GM21390 (cell line): ENCODE results near the gene GRAMD4.
"Not testable (repeated sequence)": the region's sequence is repeated elsewhere in the genome, so short reads cannot be mapped to it uniquely, and the experiment has no call there.

ENCODE experiments used
- ATAC-seq: cut with Tn5 transposase; IDR thresholded peaks from one replicate; pipeline ENCODE4 v1.9.1; 2021; ENCODE audit not compliant: unreplicated experiment

Gene GRAMD4

DNA sequence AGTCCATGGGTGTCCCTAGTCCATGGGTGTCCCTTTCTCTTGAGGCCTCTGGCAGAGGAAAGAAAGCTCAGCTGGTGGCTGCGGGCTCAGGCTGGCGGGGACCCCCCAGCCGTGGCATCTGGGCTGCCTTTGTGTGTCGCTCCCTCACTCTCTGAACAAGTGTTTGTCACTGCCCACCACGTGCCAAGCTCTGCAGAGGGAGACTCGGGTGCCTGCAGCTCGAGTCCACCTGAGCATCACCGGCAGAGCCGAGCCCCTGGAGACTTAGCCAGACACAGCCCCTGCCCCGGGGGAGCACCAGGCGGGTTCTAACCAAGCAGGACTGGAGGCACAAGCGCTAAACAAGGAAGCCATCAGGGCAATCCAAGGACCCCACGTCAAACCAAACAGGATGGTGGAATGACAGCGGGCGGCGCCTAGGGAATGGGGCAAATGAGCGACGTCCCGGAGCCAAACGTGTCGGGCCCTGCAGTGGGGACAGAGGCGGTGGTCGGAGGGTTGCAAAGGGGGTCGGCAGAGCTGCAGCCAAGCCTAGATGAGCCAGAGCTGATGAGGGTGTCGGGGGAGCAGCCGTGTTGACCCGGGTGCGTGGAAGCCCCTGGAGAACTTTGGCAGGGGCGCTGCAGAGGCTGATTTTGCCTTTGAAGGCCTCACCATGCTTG lies 2.1 kb upstream of the GRAMD4 start:
- ATAC-seq, result no peak

DNA sequence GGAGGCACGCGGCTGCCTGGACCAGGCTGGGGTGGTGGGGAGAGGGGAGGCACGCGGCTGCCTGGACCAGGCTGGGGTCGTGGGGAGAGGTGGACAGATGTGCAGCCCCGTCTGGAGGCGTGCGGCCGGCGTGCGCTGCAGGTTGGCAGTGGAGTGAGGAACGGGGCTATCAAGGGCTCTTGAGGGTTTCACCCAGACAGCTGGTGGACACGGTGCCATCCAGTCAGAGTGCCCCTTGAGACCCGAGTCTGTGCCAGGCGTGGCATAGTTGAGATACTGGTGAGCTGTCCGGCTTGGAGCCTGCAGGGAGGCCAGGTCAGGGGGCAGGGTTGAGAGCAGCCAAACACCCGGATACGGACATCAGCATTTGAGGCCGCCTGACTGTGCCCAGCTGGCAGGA lies 1.5 kb upstream of the GRAMD4 start:
- ATAC-seq, result no peak

GRCh38 chr22:46619240-46619829 lies 851 bp upstream of the GRAMD4 start:
- no peak for ATAC-seq

GRCh38 chr22:46620588-46621242 lies 529 bp downstream of the GRAMD4 start:
- ATAC-seq, result no peak

DNA sequence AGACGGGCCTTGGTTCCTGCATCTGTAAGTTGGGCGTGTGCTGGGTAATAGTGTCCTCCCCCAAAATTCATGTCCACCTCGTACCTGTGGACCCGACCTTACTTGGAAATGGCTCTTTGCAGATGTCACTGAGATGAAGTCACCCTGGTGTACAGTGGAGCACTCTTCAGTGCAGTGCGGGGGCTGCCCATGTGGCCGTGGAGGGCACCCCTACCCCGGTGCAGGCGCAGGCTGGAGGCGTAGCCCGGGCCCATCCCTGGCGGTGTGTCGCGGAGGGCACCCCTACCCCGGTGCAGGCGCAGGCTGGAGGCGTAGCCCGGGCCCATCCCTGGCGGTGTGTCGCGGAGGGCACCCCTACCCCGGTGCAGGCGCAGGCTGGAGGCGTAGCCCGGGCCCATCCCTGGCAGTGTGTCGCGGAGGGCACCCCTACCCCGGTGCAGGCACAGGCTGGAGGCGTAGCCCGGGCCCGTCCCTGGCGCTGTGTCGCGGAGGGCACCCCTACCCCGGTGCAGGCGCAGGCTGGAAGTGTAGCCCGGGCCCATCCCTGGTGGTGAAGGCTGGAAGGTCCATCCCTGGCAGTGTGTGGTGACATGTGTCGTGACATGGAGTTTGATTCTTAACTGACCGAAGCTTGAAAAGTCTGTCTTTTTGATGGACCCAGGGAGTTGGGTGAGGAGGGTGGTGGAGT lies 1.2 kb downstream of the GRAMD4 start:
- ATAC-seq, result not testable (repeated sequence)

GRCh38 chr22:46622081-46622521 lies 1.9 kb downstream of the GRAMD4 start:
- ATAC-seq, result no peak

- no peak for ATAC-seq
Observed at GRCh38 chr22:46625113-46625842, 5.1 kb downstream of the GRAMD4 start.

GRCh38 chr22:46625843-46626349 lies 5.7 kb downstream of the GRAMD4 start:
- ATAC-seq, result no peak

GRCh38 chr22:46626356-46626755 lies 6.2 kb downstream of the GRAMD4 start:
- no peak for ATAC-seq

DNA sequence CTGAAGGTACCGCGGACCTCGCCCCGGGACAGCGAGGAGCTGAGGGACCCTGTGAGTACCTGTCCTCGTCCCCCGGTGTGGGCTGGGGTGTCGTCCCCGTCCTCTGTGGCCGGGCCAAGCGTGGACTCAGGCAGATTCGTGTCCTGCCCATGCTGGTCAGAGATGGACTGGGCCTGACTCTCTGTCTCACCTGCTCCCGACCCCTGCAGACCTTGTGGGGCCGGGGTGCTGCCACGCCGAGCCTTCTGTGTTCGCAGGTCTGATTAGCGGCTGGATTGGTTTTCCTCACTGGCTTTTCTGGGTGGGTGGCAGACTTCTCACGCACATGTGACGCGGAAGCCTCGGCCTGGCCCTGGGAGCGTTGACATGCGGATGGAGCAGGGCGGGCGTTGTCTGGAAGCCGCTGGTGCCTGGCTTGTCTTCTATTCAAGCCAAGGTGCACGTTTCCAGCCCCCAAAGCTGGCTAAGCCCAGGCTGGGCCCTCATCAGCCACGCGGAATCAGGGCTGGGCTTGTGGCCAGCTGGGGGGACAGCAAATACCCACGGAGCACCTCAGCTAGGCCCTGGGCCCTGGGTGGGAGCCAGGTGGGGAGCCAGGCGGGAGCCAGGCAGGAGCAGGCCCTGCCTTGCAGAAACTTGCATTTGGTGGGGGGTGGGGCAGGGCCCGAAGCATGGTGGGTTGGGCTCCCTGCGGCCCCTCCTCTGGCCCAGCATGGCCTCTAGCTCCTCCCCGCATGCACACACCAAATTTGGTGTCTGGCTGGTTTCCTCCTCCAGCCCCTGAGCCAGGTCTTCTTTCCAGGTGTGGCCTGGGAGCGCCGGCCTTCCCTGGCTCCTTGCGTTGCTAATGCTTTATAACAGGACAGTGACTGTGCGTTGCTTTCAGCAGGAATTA lies 7.0 kb downstream of the GRAMD4 start:
- ATAC-seq, result no peak

DNA sequence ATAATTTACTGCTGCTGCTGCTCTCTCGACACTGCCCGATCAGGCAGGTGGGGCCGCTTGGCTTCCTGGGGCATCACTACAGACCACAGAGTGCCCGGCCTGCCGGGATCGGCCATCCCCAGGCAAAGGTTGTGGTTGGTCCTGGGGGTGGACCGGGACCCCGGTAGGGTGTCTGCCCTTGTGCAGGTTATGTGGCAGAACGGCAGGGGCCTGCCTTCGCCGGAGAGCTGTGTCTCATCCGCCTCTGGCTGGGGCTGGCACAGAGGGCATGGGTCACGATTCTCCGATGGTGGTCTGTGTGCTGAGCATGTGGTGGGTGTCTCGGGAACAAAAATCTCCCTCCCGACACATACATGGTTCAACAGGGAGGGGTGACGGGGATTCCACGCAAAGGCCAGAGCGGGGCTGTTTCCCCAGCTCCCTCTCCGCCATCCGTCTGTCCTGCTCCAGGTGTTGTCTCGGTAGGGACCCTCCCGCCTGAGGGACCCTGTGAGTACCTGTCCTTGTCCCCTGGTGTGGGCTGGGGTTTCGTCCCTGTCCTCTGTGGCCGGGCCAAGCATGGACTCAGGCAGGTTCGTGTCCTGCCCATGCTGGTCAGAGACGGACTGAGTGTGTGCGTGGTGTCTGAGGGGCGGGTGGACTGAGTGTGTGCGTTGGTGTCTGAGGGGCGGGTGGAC lies 7.8 kb downstream of the GRAMD4 start:
- no peak for ATAC-seq

DNA sequence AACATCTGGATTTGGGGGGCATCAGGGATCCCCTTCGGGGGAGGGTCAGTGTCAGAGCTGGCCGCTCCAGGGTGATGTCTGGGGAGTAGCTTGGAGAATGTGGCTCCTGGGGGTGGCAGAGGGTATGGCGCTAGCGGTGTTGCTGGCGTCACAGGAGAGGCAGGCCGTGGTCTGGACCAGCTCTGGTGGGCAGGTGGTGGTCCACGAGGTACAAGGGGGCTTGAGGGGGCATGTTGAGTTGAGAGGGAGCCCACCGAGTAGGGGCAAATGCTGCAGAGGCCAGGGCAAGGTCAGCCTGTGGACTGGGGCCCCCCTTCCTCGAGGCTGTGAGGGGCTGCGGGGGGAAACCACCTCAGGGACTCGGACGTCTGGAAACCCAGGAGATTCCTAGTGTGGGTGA lies 8.6 kb downstream of the GRAMD4 start:
- no peak for ATAC-seq

DNA sequence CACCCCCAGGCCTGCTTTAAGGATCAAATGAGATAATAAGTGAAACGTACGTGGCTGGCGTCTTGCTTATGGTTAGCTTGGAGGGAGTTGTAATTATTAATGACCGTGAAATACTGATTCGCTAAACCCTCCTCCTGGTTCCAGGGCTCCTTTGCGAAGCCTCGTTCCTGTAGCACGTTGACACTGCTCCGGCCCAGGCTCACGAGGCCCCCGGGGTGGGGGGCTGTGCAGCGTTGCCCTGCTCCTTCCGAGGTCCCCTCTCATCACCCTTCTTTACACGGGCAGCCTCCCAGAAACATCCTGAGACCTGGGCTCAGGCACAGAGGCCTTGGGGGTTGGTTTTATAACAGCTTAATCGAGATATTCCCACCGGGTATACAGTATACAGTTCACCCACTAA lies 9.1 kb downstream of the GRAMD4 start:
- no peak for ATAC-seq

DNA sequence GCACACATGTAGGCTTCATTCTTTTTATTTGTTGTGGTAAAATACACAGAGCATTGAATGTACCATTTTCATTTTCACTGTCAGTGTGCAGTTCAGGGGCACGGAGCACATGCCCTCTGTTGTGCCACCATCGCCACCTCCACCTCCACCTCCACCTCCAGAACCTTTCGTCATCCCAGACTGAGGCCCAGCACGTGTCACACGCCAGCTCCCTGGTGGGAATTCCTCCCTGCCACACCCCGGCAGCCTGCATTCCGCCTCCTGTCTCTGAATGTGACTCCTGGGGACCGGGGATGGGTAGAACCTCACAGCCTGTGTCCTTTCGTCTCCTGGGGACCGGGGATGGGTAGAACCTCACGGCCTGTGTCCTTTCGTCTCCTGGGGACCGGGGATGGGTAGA lies 10.9 kb downstream of the GRAMD4 start:
- ATAC-seq, result no peak

GRCh38 chr22:46632646-46633249 lies 12.6 kb downstream of the GRAMD4 start:
- ATAC-seq, result no peak

DNA sequence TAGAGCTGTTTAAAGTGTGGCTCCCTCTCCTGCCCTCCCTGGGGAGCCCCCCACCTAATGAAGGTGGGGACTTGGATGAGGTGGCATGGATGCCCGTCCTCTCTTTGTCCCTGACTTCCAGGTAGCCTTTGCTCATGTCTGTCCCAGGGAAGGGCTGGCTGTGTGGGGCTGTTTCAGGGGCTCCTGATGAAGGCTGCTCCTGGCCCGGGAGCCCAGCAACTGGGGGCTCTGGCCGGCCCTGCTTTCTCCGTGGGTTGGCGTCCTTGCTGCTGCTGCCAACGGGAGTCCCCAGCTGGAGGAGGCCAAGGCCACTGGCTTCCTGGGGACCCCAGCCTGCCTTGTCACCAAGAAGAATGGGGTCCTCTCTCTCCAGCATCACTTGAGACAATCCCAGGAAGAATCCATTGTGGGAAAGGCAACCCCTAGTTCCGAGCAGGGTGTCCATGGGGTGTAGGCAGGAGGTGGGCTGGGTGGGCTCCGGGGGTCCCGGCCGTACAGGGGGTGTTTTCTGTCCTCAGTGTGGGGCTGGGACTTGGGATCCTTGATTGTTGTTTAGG lies 13.2 kb downstream of the GRAMD4 start:
- ATAC-seq, result no peak

DNA sequence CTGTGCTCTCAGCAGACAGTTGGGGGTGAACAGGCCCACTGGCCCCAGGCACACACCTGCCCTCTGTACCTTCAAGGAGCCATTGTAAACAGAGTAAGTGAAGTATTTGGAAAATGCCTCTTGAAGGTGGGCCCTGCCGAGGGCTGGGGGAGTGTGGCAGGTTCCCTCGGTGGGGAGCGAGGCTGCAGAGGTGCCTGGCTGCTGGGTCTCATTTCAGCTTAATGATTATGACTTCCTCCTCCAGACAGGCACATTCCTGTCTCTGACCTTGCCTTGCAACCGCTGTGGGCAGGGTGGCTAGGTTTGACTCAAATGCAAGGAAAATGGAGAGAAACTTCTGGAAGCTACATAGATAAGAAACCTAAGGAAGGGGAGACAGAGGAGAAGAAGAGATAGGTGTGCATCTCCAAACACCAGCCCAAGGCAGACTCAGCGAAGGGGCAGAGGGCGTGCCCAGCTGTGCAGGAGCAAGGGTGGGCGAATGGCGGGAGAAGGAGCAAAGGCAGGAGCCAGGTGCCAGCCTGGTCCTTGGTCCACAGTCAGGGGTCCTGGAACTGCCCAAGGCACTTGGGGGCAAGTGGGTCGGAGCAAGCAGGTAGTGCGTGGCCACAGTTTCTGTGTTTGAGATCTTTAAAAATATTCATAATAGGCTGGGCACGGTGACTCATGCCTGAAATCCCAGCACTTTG lies 14.0 kb downstream of the GRAMD4 start:
- no peak for ATAC-seq
